Measurements from ENCODE around the gene MYD88. TPM values are rescaled to one million over a fixed set of nuclear protein-coding genes. Genes with fewer than 3 reads are reported as not detected.

Gene MYD88
- total RNA-seq, 1 donor from 2014 or later, result 51.0 TPM

- Mint-ChIP-seq H3K9me3 (ENCODE audit: unreplicated experiment) (no peaks in the 10 kb centered on the region), H3K4me3 (ENCODE audit: unreplicated experiment) (no peak overlapping the region), H3K4me1 (ENCODE audit: unreplicated experiment) (no peaks in the 10 kb centered on the region), H3K27me3 (ENCODE audit: unreplicated experiment) (peaks cover 7% of the 10 kb centered on the region), H3K27ac (ENCODE audit: unreplicated experiment) (peak overlapping the region; percentile 32), H3K36me3 (ENCODE audit: low read depth, unreplicated experiment) (peaks cover 4% of the 10 kb centered on the region)
- no peak for TF ChIP-seq CTCF (IDR thresholded peaks at IDR 0.05; ENCODE audit: unreplicated experiment)
- no peak for DNase-seq (ENCODE audit: low spot score)
Observed at GRCh38 chr3:38115645-38116427, 22.6 kb upstream of the MYD88 start.

DNA sequence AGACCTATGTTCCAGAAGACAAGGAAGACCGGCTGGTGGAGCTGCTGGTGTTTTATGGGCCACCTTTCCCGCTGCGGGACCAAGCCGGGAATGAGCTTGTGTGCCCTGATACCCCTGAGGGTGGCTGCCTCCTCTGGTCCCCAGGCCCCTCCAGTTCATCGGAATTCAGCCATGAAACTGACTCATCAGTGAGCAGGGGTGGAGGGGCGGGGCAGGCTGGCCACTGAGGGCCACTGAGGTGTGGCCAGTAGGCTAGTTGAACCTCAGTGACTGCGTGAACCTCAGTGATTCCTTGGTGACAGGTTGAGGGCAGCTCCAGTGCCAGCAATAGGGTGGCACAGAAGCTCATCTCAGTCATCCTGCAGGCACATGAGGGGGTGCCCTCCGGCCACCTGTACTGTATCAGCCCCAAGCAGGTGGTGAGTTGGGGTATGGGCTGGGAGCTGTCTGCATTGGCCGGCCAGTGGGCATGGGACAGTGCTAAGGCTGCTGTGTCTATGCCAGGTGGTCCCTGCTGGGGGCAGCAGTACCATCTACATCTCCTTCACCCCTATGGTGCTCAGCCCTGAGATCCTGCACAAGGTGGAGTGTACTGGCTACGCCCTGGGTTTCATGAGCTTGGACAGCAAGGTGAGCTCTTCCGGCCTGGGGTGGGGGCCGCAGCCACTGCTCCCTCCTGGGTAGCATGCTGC, 21.8 kb upstream of the MYD88 start:
- no peak for DNase-seq (ENCODE audit: low spot score)
- Mint-ChIP-seq H3K4me3 (ENCODE audit: unreplicated experiment) (no peak overlapping the region), H3K36me3 (ENCODE audit: low read depth, unreplicated experiment) (peaks cover 6% of the 10 kb centered on the region), H3K9me3 (ENCODE audit: unreplicated experiment) (no peaks in the 10 kb centered on the region), H3K27ac (ENCODE audit: unreplicated experiment) (no peak overlapping the region), H3K4me1 (ENCODE audit: unreplicated experiment) (no peaks in the 10 kb centered on the region), H3K27me3 (ENCODE audit: unreplicated experiment) (peaks cover 7% of the 10 kb centered on the region)
- no peak for TF ChIP-seq CTCF (IDR thresholded peaks at IDR 0.05; ENCODE audit: unreplicated experiment)

- peaks cover 7% of the 10 kb centered on the region for H3K27me3 Mint-ChIP-seq (ENCODE audit: unreplicated experiment)
- no peaks in the 10 kb centered on the region for H3K4me1 Mint-ChIP-seq (ENCODE audit: unreplicated experiment)
- DNase-seq (ENCODE audit: low spot score), result no peak
- H3K9me3 Mint-ChIP-seq (ENCODE audit: unreplicated experiment), result no peaks in the 10 kb centered on the region
- H3K36me3 Mint-ChIP-seq (ENCODE audit: low read depth, unreplicated experiment), result peaks cover 6% of the 10 kb centered on the region
- no peak overlapping the region for H3K27ac Mint-ChIP-seq (ENCODE audit: unreplicated experiment)
- no peak overlapping the region for H3K4me3 Mint-ChIP-seq (ENCODE audit: unreplicated experiment)
- no peak for TF ChIP-seq CTCF (IDR thresholded peaks at IDR 0.05; ENCODE audit: unreplicated experiment)
Observed at GRCh38 chr3:38117163-38117716, 21.2 kb upstream of the MYD88 start.

DNA sequence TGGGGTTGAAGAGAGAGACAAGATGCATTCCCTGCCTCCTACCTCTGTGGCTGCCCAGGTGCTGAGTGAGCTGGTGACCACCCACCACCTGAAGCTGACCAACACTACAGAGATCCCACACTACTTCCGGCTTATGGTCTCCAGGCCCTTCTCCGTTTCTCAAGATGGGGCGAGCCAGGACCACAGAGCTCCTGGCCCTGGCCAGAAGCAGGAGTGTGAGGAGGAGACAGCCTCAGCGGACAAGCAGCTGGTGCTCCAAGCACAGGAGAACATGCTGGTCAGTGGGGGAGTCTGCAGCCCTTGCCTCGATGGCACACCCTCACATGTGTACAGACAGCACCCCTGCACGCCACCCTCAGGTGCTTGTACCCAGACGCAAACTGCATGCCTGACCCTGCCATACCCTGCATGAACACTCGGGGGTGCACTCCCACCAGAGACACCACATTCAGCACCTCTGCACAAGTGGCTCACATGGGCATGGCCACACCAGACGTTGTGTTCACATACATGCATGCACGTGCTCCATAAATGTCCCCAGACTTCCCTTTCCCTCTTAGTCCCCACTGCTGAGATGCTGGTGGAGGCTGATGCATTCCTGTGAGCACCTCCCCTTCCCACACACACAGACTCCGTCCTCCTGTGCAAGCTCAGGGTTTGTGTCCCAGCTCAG, 20.6 kb upstream of the MYD88 start:
- no peak overlapping the region for H3K27ac Mint-ChIP-seq (ENCODE audit: unreplicated experiment)
- H3K4me3 Mint-ChIP-seq (ENCODE audit: unreplicated experiment), result no peak overlapping the region
- DNase-seq (ENCODE audit: low spot score), result peak; percentile 70
- peak; percentile 69 for TF ChIP-seq CTCF (IDR thresholded peaks at IDR 0.05; ENCODE audit: unreplicated experiment)
- peaks cover 7% of the 10 kb centered on the region for H3K27me3 Mint-ChIP-seq (ENCODE audit: unreplicated experiment)
- H3K4me1 Mint-ChIP-seq (ENCODE audit: unreplicated experiment), result no peaks in the 10 kb centered on the region
- H3K9me3 Mint-ChIP-seq (ENCODE audit: unreplicated experiment), result no peaks in the 10 kb centered on the region
- peaks cover 11% of the 10 kb centered on the region for H3K36me3 Mint-ChIP-seq (ENCODE audit: low read depth, unreplicated experiment)

All from endothelial cell (in vitro differentiated cells).